Coronary artery (tissue), 2 donors: ENCODE measurements around the gene NUP50.

Experiments
- DNase-seq: peaks from one replicate; pipeline ENCODE4 v3.0.0-alpha.2; 2017; ENCODE audit warnings: low spot score
- H3K27ac ChIP-seq, 2 donors: fragments of 200-600 bp; sonication (generic); one replicate each; pipeline ENCODE4 v1.5.1; 2016 to 2019
- H3K4me3 ChIP-seq: fragments of 200-600 bp; sonication (generic); 2 replicates; pipeline ENCODE4 v1.5.1; 2016; ENCODE audit warnings: mild to moderate bottlenecking, moderate library complexity
- CTCF ChIP-seq: fragments of 200-600 bp; sonication (generic); IDR thresholded peaks from one replicate; pipeline ENCODE4 v1.5.1; 2019; ENCODE audit warnings: antibody characterized with exemption

Gene NUP50

GRCh38 chr22:45198463-45198795 is 34.7 kb downstream of the NUP50 start:
- Histone ChIP-seq H3K27ac (no peak overlapping the region), H3K4me3 (no peak overlapping the region)
- DNase-seq: no peak
- no peak for TF ChIP-seq CTCF

- Histone ChIP-seq H3K4me3 (no peak overlapping the region), H3K27ac (no peak overlapping the region)
- no peak for DNase-seq
- TF ChIP-seq CTCF: no peak
Measured at GRCh38 chr22:45199723-45200122, 36.0 kb downstream of the NUP50 start.

GRCh38 chr22:45200230-45200629 is 36.5 kb downstream of the NUP50 start:
- Histone ChIP-seq H3K27ac (no peak overlapping the region), H3K4me3 (no peak overlapping the region)
- no peak for TF ChIP-seq CTCF
- no peak for DNase-seq

GRCh38 chr22:45200860-45201511 is 37.3 kb downstream of the NUP50 start:
- DNase-seq: no peak
- TF ChIP-seq CTCF: no peak
- Histone ChIP-seq H3K4me3 (no peak overlapping the region), H3K27ac (no peak overlapping the region)

GRCh38 chr22:45201678-45202332 is 38.1 kb downstream of the NUP50 start:
- no peak for DNase-seq
- no peak overlapping the region for H3K4me3 ChIP-seq
- TF ChIP-seq CTCF: no peak
- H3K27ac ChIP-seq: no peak overlapping the region

- no peak overlapping the region for H3K4me3 ChIP-seq
- DNase-seq: no peak
- TF ChIP-seq CTCF: no peak
- H3K27ac ChIP-seq: no peak overlapping the region
Measured at GRCh38 chr22:45202333-45203149, 38.8 kb downstream of the NUP50 start.
